T follicular helper cell (primary cell): ENCODE measurements around the gene TNFRSF13B.
"Not testable (repeated sequence)": the region's sequence is repeated elsewhere in the genome, so short reads cannot be mapped to it uniquely, and the experiment has no call there.

Experiments
- DNase-seq: peaks from one replicate; pipeline ENCODE4 v3.0.0-alpha.2; 2020; ENCODE audit warnings: low read depth

The TNFRSF13B gene

DNA sequence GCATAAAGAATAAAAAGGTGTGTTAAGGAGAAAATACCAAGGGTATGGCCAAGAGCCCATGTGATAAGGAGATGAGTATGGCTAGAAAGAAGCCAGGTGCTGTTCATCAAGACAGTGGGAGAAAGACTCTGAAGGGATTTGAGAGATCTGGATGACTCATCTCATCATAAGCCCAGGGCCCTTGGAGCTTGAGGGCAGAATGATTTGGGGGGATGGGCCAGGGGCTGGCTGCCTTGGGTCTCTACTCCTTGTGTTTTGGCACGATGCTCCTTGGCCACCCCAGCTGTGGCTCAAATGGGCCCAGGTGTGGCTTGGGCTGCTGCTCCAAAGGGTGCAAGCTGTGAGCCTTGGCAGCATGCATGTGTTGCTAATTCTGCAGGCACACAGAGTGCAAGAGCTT is 14.5 kb upstream of the TNFRSF13B start:
- no peak for DNase-seq

GRCh38 chr17:16981928-16982327 is 10.0 kb upstream of the TNFRSF13B start:
- no peak for DNase-seq

DNA sequence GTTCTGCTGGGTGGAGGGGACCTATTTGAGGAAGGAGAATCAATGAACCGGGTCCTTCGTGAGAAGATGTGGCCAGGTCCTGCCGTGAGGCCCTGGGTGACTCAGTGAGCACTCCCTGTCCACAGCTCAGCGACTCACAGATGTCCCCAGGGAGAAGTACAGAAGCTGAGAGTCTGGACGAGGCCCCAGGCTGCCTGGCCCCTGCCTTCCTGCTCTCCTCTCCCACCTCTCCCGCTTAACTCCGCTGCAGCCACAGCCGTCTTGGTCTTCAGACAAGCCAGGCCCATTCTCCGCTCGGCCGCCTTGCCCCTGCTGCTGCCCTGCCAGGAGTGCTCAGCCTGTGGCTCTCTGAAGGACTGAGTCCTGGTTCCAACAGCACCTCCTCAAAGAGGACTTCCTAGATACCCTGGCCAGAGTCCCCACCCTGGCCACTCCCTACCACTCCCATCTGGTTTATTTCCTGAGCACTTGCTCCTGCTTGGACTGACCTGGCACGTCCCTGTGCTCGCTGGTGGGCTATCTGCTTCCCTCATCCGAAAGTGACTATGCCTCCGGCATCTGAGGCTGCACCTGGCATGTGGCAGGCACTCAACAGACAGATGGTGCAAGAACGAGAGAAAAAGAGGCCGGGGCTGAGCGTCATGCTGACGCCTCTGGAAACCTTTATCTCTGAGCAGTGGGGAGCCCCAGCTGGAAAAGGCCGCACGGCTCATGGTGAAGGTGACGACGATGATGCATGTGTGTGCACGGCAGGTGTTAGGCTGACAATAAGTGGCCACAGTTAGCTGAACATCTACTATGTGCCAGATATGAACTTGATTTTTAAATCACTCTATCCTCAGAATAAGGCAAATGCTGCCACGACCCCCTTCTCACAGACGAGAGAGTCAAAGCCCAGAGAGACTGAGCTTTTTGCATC is 9.2 kb upstream of the TNFRSF13B start:
- DNase-seq: no peak

- DNase-seq: no peak
Measured at GRCh38 chr17:16980061-16980460, 8.1 kb upstream of the TNFRSF13B start.

GRCh38 chr17:16979237-16979823 is 7.4 kb upstream of the TNFRSF13B start:
- DNase-seq: not testable (repeated sequence)

GRCh38 chr17:16977932-16978331 is 6.0 kb upstream of the TNFRSF13B start:
- no peak for DNase-seq

DNA sequence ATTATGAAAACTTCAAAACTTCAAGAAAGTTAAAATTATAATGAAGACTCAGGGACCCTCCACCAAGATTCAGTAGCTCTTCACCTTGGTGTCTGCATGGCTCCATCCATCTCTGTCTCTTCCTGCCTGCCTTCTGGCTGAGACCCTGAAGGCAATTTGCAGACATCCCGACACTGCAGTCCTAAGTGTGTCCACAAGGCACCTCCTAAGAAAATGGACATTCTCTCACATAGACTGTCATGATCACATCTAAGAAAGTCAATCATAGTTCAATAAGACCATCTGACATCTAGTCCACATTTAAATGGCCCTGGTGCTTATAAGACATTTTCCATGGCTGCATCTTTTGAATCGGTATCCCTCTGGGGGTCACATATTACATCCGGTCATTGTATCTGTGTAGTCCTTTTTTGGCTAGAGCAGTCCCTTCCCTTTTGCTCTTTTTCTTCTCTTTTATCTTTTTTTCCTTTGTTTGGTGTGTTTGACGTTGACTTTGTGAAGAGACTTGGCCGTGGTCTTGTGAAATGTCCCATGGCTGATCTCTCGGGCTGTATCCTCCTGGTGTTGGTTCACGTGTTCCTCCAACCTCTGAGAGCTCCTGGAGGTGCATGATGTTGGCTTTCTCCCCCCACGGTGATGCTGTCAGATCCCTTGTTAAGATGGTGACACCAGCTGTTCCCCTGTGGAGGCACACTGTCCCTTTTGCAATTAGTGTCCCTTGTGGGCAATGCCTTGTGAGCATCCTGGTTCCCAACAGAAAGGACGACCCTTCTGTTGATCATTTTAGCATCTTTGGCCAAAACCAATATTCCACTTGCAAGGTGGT is 5.0 kb upstream of the TNFRSF13B start:
- no peak for DNase-seq

- DNase-seq: no peak
Measured at GRCh38 chr17:16975744-16976625, 4.1 kb upstream of the TNFRSF13B start.

GRCh38 chr17:16975277-16975651 is 3.3 kb upstream of the TNFRSF13B start:
- no peak for DNase-seq

DNA sequence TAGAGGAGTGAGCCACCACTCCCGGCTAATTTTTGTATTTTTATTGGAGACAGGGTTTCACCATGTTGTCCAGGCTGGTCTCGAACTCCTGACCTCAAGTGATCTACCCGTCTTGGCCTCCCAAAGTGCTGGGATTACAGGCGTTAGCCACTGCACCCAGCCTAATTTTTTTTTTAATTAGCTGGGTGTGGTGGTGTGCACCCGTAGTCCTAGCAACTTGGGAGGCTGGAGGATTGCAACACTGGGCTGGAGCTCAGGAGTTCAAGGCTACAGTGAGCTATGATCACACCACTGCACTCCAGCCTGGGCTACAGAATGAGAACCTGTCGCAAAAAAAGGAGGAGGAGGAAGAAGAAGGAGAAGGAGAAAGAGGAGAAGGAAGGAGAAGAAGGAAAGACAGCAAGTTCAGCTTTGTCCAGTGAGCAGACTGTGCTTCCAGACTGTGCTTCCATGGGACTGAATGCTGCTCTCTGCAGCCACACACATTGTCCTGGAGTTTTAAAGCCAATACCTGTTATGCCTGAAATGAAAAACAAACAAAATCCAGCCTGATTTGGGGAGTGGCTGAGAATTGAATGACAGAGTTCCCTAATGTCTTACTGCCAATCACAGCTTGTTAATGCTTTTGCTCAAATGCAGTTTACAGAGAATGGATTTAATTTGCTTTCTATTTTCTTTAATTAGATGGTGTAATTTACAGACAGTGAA is 2.8 kb upstream of the TNFRSF13B start:
- no peak for DNase-seq

- DNase-seq: no peak
Measured at GRCh38 chr17:16973760-16974540, 2.0 kb upstream of the TNFRSF13B start.

- DNase-seq: not testable (repeated sequence)
Measured at GRCh38 chr17:16973043-16973442, 1.1 kb upstream of the TNFRSF13B start.

- no peak for DNase-seq
Measured at GRCh38 chr17:16972346-16972745, 428 bp upstream of the TNFRSF13B start.

DNA sequence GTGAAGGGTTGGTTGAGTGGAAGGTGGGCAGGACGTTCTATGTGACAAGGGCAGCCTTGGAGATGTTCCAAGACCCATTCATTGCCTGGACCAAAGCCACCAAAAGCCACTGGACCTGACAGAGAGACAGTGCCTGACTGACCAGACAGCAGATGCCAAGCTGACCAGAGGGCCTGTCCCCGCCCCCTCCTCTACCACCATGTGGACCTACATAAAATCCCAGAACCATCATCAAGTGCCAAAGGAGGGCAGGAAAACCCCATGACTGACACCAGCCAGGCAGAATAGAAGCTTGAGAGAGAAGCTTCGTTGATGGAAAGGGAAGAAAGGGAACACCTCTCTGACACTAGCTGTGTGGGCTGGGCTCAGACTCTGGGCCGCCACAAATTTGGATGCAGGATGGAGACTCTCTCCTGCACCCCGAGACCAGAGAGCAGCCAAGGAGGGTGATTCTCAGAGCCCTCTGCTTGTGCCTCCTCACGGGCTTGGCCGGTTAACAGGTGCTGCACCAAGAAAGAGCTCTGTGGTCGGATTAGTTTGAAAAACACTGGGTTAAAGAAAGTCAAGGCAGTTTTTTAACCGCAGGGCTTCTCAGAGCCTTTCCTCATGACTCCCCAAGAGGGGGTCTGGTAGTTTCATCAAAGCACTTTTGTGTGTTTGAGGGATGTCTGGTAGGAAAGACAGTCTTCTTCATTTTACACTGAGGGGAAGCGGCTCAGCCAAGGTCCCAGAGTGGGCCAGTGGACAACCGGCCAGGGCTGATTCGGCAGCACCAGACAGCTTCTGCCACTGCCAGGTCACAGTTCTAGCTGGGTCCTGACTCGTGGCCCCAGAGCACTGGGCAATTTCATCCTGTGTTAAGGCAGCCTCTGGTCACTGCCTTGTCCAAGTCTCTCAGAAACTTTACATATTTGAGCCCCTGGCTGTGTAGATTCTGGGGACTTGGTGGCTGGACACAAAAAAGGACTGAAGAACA is 1.7 kb downstream of the TNFRSF13B start:
- DNase-seq: no peak

DNA sequence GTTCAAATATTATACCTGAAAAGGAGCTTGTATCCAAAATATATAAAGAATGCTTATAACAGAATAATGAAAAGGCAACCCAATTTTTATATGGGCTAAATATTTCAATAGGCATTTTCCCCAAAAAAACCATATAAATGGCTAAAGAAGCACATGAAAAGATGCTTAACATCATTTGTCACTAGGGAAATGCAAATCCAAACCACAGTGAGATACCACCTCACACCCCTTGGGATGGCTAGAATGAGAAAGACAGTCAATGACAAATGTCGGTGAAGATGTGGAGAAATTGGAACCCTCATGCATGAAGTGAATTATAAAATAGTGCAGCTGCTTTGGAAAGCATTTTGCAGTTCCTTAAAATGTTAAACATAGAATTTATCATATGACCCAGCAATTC is 3.1 kb downstream of the TNFRSF13B start:
- DNase-seq: no peak

DNA sequence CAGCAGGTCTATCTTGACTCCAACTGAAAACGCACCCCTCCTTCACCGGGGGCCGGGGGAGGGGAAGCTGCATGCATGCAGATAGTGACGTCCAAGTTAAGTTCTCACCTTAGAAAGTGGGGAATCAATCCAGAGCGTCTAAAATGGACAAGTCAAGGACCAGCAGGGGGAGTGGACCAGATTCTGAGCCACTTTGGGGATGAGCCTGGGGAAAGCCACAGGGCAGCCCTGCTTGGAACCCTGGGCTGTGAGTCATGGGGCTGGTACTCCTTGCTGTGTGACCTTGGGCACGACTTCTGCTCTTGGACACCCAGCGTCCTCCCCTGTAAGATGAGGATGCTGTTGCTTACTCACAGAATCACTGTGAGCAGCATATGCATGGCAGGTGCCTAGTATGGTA is 9.1 kb downstream of the TNFRSF13B start:
- DNase-seq: no peak

- DNase-seq: no peak
Measured at GRCh38 chr17:16961792-16962191, 10.1 kb downstream of the TNFRSF13B start.

DNA sequence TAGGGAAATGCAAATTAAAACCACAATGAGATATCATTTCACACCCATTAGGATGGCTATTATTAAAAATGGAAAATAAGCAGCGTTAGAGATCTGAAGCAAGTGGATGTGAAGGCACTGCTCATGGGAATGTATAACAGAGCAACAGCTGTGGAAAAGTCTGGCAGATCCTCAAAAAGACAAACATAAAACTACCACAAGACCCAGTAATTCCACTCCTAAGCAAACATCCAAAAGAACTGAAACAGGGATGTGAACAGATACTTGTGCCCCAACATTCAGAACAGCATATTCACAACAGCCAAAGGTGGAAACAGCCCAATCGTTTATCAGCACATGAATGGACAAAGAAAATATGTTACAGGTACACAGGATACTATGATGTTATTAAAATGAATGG is 10.9 kb downstream of the TNFRSF13B start:
- not testable (repeated sequence) for DNase-seq

DNA sequence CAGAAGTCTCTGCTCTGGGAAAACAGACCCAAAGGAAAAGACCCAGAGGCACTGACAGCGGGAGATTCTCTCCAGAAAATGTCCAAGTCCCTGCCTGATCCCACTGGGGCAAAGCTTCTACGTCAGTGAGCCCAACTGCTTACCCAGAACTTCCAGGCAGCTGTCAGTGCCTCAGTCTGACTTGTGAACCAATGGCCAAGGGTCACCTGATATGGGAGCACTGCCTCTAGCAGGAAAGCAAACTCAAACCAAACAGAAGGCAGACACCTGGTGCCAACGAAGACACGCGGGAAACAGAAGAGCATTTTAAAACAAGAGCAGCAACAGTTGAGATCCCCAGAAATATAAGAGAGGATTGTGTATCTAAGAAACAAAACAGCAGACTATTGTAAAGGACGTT is 16.9 kb downstream of the TNFRSF13B start:
- not testable (repeated sequence) for DNase-seq
